ENCODE data around the gene KRT1. TPM values are rescaled to one million over a fixed set of nuclear protein-coding genes. Genes with fewer than 3 reads are reported as not detected.

The KRT1 gene
- total RNA-seq, 1 experiment from 2014 or later: not detected

DNA sequence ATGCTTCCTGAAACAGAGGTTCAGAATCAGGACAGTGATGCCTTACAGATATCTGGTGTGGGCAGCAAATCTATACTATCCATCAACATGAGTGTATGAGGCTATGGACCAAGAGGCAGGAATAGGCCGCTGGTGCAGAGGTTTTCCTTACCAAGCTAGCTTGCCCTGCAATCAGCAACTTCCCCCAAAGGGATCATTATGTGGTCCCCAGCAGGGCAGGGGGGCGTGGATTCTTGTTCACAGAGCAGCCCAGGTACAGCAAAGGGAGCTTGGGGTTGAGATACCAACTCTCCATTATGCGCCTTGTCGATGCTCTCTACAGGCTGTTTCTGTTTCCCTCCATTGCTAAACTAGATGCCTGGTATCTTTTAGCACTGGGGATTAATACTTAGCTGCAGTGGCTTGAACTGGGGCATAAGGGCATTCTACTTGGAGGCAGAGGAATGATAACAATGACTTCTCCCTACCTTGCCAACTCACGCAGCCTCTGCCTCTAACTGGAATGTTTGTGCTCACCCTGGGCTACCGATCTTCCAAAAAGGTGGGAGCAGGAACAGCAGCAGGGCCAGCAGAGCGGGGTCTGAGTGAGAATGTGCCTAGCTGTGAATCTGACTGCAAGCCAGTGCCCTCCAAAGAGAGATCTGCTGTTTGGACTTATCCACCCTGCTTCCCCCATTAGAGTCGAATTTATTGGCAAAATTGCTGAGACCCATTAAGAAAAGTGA lies 10.3 kb upstream of the KRT1 start:
- H3K9me3 Mint-ChIP-seq (ENCODE audit: low read depth, unreplicated experiment): no peaks in the 10 kb centered on the region
- TF ChIP-seq, protein P1, sequence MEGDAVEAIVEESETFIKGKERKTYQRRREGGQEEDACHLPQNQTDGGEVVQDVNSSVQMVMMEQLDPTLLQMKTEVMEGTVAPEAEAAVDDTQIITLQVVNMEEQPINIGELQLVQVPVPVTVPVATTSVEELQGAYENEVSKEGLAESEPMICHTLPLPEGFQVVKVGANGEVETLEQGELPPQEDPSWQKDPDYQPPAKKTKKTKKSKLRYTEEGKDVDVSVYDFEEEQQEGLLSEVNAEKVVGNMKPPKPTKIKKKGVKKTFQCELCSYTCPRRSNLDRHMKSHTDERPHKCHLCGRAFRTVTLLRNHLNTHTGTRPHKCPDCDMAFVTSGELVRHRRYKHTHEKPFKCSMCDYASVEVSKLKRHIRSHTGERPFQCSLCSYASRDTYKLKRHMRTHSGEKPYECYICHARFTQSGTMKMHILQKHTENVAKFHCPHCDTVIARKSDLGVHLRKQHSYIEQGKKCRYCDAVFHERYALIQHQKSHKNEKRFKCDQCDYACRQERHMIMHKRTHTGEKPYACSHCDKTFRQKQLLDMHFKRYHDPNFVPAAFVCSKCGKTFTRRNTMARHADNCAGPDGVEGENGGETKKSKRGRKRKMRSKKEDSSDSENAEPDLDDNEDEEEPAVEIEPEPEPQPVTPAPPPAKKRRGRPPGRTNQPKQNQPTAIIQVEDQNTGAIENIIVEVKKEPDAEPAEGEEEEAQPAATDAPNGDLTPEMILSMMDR (IDR thresholded peaks at IDR 0.05; ENCODE audit: unreplicated experiment): no peak
- CTCF ChIA-PET: no interaction called here
- no peak for DNase-seq
- H3K4me1 Mint-ChIP-seq (ENCODE audit: low read depth, unreplicated experiment): peaks cover 26% of the 10 kb centered on the region
- H3K27me3 Mint-ChIP-seq (ENCODE audit: unreplicated experiment): peaks cover 95% of the 10 kb centered on the region
- peak overlapping the region; percentile 50 for H3K4me3 Mint-ChIP-seq (ENCODE audit: low read depth, unreplicated experiment)
- intact Hi-C loops (cut with micrococcal nuclease; ENCODE audit: unreplicated experiment): no loop called here
- no peaks in the 10 kb centered on the region for H3K36me3 Mint-ChIP-seq (ENCODE audit: insufficient read depth, unreplicated experiment)
- BruUV-seq (replicated peaks): no TSS peak
- H3K27ac Mint-ChIP-seq (ENCODE audit: unreplicated experiment): no peak overlapping the region

DNA sequence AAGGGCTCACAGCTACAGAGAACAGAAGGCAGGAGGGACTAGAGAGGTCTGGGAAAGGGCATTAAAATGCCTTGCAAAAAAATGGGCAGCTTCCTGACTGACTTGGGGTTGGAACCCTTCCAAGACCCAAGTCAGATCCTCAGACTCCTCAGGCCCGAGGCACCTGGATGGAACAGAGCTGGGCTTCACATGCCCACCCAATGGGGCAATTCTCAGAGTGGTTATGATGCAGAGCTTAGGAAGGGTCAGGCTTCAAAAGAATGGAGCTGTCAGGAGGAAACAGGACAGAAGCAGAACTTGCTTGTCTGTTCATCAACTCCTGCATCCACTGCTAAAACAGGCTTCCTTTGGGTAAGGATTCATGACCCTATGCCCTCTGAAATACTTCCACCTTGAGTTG lies 9.7 kb upstream of the KRT1 start:
- Mint-ChIP-seq H3K36me3 (ENCODE audit: insufficient read depth, unreplicated experiment) (no peaks in the 10 kb centered on the region), H3K27ac (ENCODE audit: unreplicated experiment) (no peak overlapping the region), H3K9me3 (ENCODE audit: low read depth, unreplicated experiment) (no peaks in the 10 kb centered on the region), H3K27me3 (ENCODE audit: unreplicated experiment) (peaks cover 95% of the 10 kb centered on the region), H3K4me3 (ENCODE audit: low read depth, unreplicated experiment) (no peak overlapping the region), H3K4me1 (ENCODE audit: low read depth, unreplicated experiment) (peaks cover 26% of the 10 kb centered on the region)
- CTCF ChIA-PET: no interaction called here
- intact Hi-C loops (cut with micrococcal nuclease; ENCODE audit: unreplicated experiment): no loop called here
- TF ChIP-seq, protein P1 (IDR thresholded peaks at IDR 0.05; ENCODE audit: unreplicated experiment): no peak
- no peak for DNase-seq
- no TSS peak for BruUV-seq (replicated peaks)

DNA sequence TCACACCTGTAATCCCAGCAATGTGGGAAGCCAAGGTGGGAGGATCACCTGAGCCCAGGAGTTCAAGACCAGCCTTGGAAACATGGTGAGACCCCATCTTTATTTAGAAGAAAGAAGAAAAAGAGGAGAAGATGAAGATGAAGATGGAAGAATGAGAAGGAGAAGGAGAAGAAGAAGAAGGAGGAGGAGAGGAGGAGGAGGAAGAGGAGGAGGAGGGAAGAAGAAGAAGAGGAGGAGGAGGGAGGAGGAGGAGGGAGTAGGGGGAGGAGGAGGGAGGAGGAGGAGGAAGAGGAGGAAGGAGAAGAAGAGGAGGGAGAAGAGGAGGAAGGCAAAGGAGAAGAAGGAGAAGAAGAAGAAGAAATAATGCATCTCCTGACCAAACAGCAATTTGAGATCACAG lies 9.0 kb upstream of the KRT1 start:
- peaks cover 95% of the 10 kb centered on the region for H3K27me3 Mint-ChIP-seq (ENCODE audit: unreplicated experiment)
- CTCF ChIA-PET: no interaction called here
- H3K4me1 Mint-ChIP-seq (ENCODE audit: low read depth, unreplicated experiment): peaks cover 26% of the 10 kb centered on the region
- no TSS peak for BruUV-seq (replicated peaks)
- intact Hi-C loops (cut with micrococcal nuclease; ENCODE audit: unreplicated experiment): no loop called here
- DNase-seq: no peak
- TF ChIP-seq, protein P1 (IDR thresholded peaks at IDR 0.05; ENCODE audit: unreplicated experiment): no peak
- no peaks in the 10 kb centered on the region for H3K9me3 Mint-ChIP-seq (ENCODE audit: low read depth, unreplicated experiment)
- no peaks in the 10 kb centered on the region for H3K36me3 Mint-ChIP-seq (ENCODE audit: insufficient read depth, unreplicated experiment)
- H3K27ac Mint-ChIP-seq (ENCODE audit: unreplicated experiment): no peak overlapping the region
- no peak overlapping the region for H3K4me3 Mint-ChIP-seq (ENCODE audit: low read depth, unreplicated experiment)

DNA sequence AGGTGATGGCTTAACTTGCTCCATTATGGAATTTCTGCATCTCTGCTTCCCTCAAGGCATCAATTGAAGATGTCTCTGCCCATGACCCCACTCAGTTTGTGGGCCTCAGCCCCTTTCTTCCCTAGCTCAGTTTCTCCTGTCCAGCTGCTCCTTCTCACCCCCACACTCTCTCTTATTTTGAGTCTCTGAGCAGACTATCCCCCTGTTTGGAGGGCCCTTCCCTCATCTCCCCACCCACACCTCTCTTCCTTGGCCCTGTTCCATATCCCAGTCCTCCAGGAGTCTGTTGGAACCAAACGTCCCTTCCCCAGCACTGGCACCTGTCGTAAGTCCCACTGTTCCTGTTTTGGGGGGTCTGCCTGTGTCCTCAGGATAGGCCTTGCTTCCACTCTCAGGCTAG lies 8.3 kb upstream of the KRT1 start:
- H3K9me3 Mint-ChIP-seq (ENCODE audit: low read depth, unreplicated experiment): no peaks in the 10 kb centered on the region
- H3K4me3 Mint-ChIP-seq (ENCODE audit: low read depth, unreplicated experiment): no peak overlapping the region
- no peaks in the 10 kb centered on the region for H3K36me3 Mint-ChIP-seq (ENCODE audit: insufficient read depth, unreplicated experiment)
- BruUV-seq (replicated peaks): no TSS peak
- H3K27me3 Mint-ChIP-seq (ENCODE audit: unreplicated experiment): peaks cover 97% of the 10 kb centered on the region
- TF ChIP-seq, protein P1 (IDR thresholded peaks at IDR 0.05; ENCODE audit: unreplicated experiment): no peak
- no peak for DNase-seq
- no peak overlapping the region for H3K27ac Mint-ChIP-seq (ENCODE audit: unreplicated experiment)
- intact Hi-C loops (cut with micrococcal nuclease; ENCODE audit: unreplicated experiment): no loop called here
- CTCF ChIA-PET: no interaction called here
- peaks cover 26% of the 10 kb centered on the region for H3K4me1 Mint-ChIP-seq (ENCODE audit: low read depth, unreplicated experiment)
